Activated CD4-positive, alpha-beta T cell treated with anti-CD3 and anti-CD28 coated beads, Interleukin-2, amount 10 ng/mL, durations not matched to agents 24 days and 14 days (primary cell): ENCODE results near the gene COL18A1. TPM values are rescaled to one million over a fixed set of nuclear protein-coding genes. Genes with fewer than 3 reads are reported as not detected.

ENCODE experiments used
- DNase-seq: peaks from one replicate; pipeline ENCODE4 v3.0.0; 2022
- H3K27ac Mint-ChIP-seq: one replicate; pipeline ENCODE4 v1.8.0; 2022; ENCODE audit warnings: mild to moderate bottlenecking, mixed read lengths
- H3K27me3 Mint-ChIP-seq: one replicate; pipeline ENCODE4 v1.8.0; 2022; ENCODE audit warnings: mixed read lengths
- H3K36me3 Mint-ChIP-seq: one replicate; pipeline ENCODE4 v1.8.0; 2022; ENCODE audit warnings: low read depth, mild to moderate bottlenecking, mixed read lengths
- H3K4me1 Mint-ChIP-seq: one replicate; pipeline ENCODE4 v1.8.0; 2021; ENCODE audit warnings: mixed read lengths
- H3K4me3 Mint-ChIP-seq: one replicate; pipeline ENCODE4 v1.8.0; 2022; ENCODE audit warnings: mild to moderate bottlenecking, moderate library complexity, mixed read lengths
- H3K9me3 Mint-ChIP-seq: one replicate; pipeline ENCODE4 v1.8.0; 2021; ENCODE audit warnings: mixed read lengths
- intact Hi-C: fragments of 100-400 bp; cut with micrococcal nuclease; formaldehyde crosslinking; loops from one replicate; pipeline ENCODE4 v1.15.1; 2023
- total RNA-seq: library from RNA; stranded (reverse); gene quantifications from 2 replicates; pipeline ENCODE4 v1.2.3, GENCODE V29; 2022

COL18A1 gene
- total RNA-seq, 1 donor from 2014 or later = 3.2 TPM

- no peak overlapping the region for H3K27ac Mint-ChIP-seq
- H3K9me3 Mint-ChIP-seq = no peaks in the 10 kb centered on the region
- no peaks in the 10 kb centered on the region for H3K4me1 Mint-ChIP-seq
- H3K4me3 Mint-ChIP-seq = no peak overlapping the region
- no peak for DNase-seq
- no peaks in the 10 kb centered on the region for H3K27me3 Mint-ChIP-seq
- no peaks in the 10 kb centered on the region for H3K36me3 Mint-ChIP-seq
- intact Hi-C loops = no loop called here
Measured at GRCh38 chr21:45415943-45416611, 11.1 kb downstream of the COL18A1 start.

GRCh38 chr21:45416620-45417019, 11.7 kb downstream of the COL18A1 start:
- intact Hi-C loops = no loop called here
- no peaks in the 10 kb centered on the region for H3K4me1 Mint-ChIP-seq
- DNase-seq = no peak
- no peaks in the 10 kb centered on the region for H3K36me3 Mint-ChIP-seq
- no peak overlapping the region for H3K4me3 Mint-ChIP-seq
- no peaks in the 10 kb centered on the region for H3K27me3 Mint-ChIP-seq
- no peak overlapping the region for H3K27ac Mint-ChIP-seq
- no peaks in the 10 kb centered on the region for H3K9me3 Mint-ChIP-seq

GRCh38 chr21:45417256-45417950, 12.4 kb downstream of the COL18A1 start:
- H3K4me3 Mint-ChIP-seq = no peak overlapping the region
- no peaks in the 10 kb centered on the region for H3K36me3 Mint-ChIP-seq
- intact Hi-C loops = no loop called here
- no peaks in the 10 kb centered on the region for H3K4me1 Mint-ChIP-seq
- no peak for DNase-seq
- no peaks in the 10 kb centered on the region for H3K27me3 Mint-ChIP-seq
- H3K27ac Mint-ChIP-seq = no peak overlapping the region
- no peaks in the 10 kb centered on the region for H3K9me3 Mint-ChIP-seq

DNA sequence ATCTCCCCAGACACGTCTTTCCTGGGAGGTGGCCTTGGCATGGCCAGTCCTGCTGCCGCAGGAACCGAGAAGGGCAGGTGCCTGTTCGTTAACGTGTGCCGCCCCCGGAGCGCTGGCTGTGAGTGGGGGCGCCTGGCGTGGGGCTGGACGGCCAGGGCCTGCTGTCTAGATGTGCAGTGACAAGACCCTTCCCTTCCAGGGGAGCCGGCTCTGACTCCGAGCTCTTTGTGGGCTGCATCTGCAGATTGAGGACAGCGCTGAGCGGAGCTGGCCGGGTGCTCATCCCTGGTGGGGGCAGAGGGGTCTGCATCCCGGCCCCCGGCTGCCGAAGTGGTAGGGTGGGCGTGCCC, 13.0 kb downstream of the COL18A1 start:
- Mint-ChIP-seq H3K36me3 (no peaks in the 10 kb centered on the region), H3K27ac (no peak overlapping the region), H3K27me3 (no peaks in the 10 kb centered on the region), H3K9me3 (no peaks in the 10 kb centered on the region), H3K4me1 (no peaks in the 10 kb centered on the region), H3K4me3 (no peak overlapping the region)
- no peak for DNase-seq
- intact Hi-C loops = no loop called here

DNA sequence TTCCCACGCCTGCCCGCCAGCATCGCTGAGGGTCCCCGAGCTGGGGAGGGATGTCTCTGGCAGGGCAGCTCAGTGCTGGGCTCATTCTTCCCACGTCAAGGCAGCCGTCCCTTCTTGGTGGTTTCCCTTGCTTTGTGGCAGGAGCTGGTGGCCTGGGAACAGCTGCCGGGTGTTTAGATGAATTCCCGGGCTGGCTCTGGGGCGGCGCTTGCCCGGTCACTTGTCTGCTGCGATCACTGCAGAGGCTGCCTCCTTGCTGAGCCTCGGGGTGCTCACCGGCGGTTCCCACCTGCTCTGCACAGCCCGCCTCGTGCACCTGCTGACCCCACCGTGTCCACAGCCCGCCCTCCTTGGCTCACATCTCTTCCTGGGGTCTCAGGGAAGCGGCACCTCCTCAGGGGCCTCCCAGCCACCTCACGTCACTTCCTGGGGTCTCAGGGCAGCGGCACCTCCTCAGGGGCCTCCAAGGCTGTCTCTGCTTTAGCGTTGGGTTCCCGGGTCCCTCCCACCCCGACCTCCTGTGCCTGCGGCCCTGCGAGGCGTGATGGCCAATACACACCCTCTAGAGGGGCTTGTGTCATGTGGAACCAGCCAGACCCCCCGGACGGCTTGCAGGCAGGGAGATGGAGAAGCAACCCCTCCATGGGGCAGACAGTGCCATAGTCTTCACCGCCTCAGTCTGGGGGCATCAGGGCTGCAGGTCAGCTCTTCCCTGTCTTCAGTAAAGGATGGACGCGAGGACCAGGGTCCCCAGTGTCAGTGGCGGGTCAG, 13.5 kb downstream of the COL18A1 start:
- Mint-ChIP-seq H3K4me3 (no peak overlapping the region), H3K27me3 (no peaks in the 10 kb centered on the region), H3K9me3 (no peaks in the 10 kb centered on the region), H3K36me3 (no peaks in the 10 kb centered on the region), H3K27ac (no peak overlapping the region), H3K4me1 (no peaks in the 10 kb centered on the region)
- intact Hi-C loops = no loop called here
- DNase-seq = no peak

DNA sequence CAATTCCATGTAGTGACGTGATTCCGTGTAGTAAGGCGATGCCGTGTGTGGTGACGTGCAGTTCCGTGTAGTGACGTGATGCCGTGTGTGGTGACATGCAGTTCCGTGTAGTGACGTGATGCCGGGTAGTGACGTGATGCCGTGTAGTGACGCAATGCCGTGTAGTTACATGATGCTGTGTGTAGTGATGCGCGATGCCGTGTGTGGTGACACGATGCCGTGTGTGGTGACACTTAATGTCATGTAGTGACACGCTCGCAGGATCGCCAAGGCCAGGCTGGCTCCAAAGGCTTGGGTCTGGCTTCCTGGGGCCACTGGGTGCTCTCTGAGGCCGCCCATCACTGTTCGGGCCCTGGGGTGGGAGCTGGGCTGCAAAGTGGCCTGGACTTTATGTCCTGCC, 14.2 kb downstream of the COL18A1 start:
- H3K4me1 Mint-ChIP-seq = no peaks in the 10 kb centered on the region
- no peaks in the 10 kb centered on the region for H3K9me3 Mint-ChIP-seq
- intact Hi-C loops = no loop called here
- H3K4me3 Mint-ChIP-seq = no peak overlapping the region
- H3K27ac Mint-ChIP-seq = no peak overlapping the region
- no peak for DNase-seq
- no peaks in the 10 kb centered on the region for H3K36me3 Mint-ChIP-seq
- no peaks in the 10 kb centered on the region for H3K27me3 Mint-ChIP-seq

DNA sequence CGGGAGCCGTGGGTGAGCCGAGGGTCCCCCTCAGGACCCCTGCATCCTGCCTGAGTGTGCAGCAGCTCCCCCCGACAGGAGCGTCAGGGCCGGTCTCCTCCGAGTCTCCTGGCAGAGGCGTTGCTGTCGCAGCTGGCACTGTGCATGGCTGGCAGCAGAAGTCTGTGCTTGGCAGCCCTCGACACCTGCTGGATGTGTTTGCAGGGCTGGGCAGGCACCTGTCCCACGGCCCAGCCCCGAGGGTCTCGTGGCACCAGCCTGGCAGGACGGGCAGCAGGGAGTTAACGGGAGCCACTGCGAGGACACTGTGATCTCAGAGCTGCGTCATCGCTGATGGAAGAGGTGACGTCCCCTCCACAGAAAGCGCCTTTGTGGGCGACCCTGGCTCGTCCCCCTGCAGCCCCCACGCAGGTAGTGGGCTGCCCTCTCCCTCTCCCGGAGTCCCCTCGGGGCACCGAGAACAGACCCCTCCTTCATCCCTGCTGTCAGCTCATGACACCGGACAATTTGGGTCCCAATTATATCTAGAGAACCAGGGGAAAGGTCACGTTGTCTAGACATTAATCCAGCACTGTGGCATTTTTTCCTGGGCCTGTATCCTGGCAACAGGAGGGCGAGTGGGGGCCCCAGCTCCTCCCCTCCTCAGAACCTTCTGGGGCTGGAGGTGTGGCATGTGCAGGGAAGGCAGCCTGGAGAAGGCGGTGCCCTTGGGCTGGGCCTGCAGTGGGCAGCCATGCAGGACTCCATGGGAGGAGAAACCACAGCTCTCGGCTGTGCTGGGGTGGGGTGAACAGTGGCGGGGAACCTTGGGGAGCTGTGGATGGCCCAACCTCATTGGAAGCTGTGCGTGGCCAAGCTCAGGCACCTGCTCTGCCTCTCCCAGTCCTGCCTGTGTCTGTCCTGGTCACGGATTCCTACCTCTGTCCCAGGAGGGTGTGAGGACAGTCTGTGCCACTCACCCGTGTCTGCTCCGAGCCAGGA, 15.4 kb downstream of the COL18A1 start:
- no peaks in the 10 kb centered on the region for H3K36me3 Mint-ChIP-seq
- DNase-seq = no peak
- H3K27ac Mint-ChIP-seq = no peak overlapping the region
- H3K4me1 Mint-ChIP-seq = no peaks in the 10 kb centered on the region
- intact Hi-C loops = no loop called here
- H3K9me3 Mint-ChIP-seq = no peaks in the 10 kb centered on the region
- no peak overlapping the region for H3K4me3 Mint-ChIP-seq
- no peaks in the 10 kb centered on the region for H3K27me3 Mint-ChIP-seq

DNA sequence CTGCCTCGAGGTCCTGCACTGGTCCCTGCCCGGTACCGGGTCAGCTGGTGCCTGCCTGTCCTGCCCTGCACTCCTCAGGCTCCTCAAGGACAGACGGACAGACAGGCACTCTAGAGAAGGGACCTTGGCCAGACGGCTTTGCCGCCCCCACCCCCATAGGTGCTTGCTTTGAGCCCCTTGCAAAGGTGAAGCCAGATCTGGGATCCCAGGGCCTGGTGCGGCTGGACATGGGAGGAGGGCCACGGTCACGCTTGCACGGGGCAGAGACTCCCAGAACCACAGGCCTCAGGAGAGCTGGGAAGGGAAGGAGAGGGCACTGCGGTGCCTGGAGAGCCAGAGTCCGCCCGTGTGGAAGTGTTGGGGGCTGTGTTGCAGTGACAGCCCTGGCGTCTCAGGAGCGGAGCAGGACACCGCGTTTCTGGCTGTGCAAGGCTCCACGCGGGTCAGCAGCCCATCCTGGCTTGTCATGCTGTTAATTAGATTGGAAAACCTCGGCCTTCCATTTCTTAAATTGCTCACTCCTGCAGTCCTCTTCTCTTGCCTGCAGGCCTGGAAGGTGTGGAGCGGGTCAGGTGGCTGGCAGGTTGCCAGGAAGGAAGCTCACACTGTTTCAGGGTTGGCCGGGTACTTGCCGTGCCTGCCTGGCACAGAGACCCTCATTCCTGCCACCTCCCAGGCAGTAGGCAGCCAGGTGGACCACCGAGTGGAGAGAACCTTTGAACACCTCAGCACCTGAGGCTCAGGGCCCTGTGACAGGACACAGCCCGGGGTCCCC, 16.3 kb downstream of the COL18A1 start:
- H3K4me1 Mint-ChIP-seq = no peaks in the 10 kb centered on the region
- H3K4me3 Mint-ChIP-seq = no peak overlapping the region
- H3K27me3 Mint-ChIP-seq = no peaks in the 10 kb centered on the region
- H3K36me3 Mint-ChIP-seq = no peaks in the 10 kb centered on the region
- intact Hi-C loops = no loop called here
- no peak for DNase-seq
- H3K27ac Mint-ChIP-seq = no peak overlapping the region
- H3K9me3 Mint-ChIP-seq = no peaks in the 10 kb centered on the region

DNA sequence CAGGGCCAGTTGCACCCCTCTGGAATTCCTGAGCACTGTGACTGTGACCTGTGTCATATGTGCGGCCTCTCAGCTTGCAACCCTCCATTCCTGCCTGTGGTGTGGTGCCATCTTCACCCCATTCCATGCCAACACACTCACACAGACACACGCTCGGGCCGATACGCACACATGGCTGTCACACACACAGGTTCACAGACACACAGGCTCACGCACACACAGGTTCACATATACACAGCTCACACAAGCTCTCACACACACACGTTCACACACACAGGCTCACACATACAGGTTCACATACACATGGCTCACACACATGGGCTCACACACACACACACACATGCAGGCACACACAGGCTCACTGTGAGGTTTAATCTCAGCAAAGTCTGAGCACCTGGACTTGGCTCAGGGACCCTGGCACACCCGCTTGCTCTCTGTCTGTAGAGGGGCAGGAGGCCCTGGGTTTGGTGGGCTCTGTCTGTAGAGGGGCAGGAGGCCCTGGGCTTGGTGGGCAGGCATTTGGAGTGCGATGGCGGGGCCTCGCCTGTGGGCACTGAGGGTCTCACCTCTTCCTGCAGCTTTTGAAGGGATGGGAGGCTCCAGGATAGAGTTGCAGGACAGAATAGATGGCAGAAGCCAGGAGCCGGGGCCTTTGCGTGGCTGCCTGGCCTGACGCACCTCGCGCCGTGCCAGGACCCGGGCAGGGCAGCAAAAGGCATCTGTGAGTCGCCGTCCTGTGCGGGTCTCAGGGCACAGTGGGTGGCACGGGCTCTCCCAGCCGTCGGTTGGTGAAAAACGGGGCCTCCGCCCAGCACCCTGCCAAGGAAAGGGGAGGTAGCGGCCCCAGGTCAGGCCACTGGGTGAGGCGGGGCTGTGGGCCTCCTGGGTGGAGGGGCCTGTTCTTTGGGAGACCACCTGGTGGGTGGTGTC, 17.1 kb downstream of the COL18A1 start:
- H3K36me3 Mint-ChIP-seq = no peaks in the 10 kb centered on the region
- no peak overlapping the region for H3K27ac Mint-ChIP-seq
- no peaks in the 10 kb centered on the region for H3K27me3 Mint-ChIP-seq

GRCh38 chr21:45423201-45423955, 18.4 kb downstream of the COL18A1 start:
- Mint-ChIP-seq H3K27ac (no peak overlapping the region), H3K4me3 (no peak overlapping the region), H3K9me3 (no peaks in the 10 kb centered on the region), H3K36me3 (no peaks in the 10 kb centered on the region), H3K4me1 (no peaks in the 10 kb centered on the region), H3K27me3 (no peaks in the 10 kb centered on the region)
- intact Hi-C loops = no loop called here
- DNase-seq = no peak

More for the DNA sequence above, 17.1 kb downstream of the COL18A1 start:
- no peak overlapping the region for H3K4me3 Mint-ChIP-seq
- intact Hi-C loops = no loop called here
- H3K4me1 Mint-ChIP-seq = no peaks in the 10 kb centered on the region
- H3K9me3 Mint-ChIP-seq = no peaks in the 10 kb centered on the region
- DNase-seq = no peak

DNA sequence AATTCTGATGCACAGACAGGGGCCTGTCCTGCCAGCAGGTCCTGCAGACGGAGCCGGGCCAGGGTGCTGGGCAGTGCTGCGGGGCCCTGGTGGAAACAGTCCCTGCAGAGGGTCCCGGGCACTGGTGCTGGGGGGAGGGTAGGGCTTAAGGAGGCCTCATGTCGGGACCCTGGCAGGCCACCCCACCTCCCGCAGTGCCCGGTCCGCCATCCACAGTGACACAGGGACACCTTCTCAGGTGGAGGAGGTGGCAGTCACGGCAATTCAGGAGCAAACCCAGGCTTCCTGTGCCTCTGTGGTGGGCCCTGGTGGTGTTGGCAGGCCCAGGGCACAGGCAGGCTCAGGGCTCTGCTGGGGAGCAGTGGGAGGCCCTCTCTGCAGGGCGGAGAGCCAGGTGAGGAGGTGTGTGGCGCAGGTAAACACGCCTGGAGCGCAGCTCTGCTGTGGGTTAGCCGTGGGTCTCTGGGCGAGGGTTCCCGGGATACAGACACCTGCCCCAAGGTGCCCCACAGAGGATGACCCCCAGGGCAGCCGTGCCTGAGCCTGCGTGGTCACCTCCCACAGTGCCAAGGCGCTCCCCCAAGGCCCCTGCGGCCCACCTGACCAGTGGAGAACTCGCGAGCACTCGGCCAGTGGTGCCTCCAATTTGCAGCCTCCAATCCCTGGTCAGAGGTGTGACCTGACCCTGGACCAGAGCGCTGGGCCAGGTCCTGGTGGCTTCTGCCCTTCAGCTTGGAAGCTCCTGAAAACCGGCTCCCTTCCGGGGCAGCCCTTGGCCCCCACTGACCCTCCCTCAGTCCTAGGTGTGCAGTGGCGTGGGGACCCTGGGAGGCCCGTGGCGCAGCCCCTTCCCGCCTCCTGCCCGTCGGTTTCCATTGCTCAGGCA, 19.2 kb downstream of the COL18A1 start:
- no peak for DNase-seq
- Mint-ChIP-seq H3K9me3 (no peaks in the 10 kb centered on the region), H3K27me3 (no peaks in the 10 kb centered on the region), H3K27ac (no peak overlapping the region), H3K4me1 (no peaks in the 10 kb centered on the region), H3K4me3 (no peak overlapping the region), H3K36me3 (no peaks in the 10 kb centered on the region)
- intact Hi-C loops = no loop called here
